Liver (tissue), 3 donors: ENCODE measurements around the gene CR1.

Experiments
- CTCF ChIP-seq: fragments of 150-350 bp; IDR thresholded peaks from 2 replicates; pipeline ENCODE4 v1.5.1; 2017; ENCODE audit warnings: improper control_type of control experiment, low read depth, low read length; ENCODE audit not compliant: missing input control
- GABPA ChIP-seq, 2 donors: IDR thresholded peaks in 1 of 2; conservative IDR thresholded peaks in 1 of 2; 2 replicates each; pipeline ENCODE4 v1.6.1; 2016; ENCODE audit warnings: antibody characterized with exemption in 2 of 2, mild to moderate bottlenecking in 1 of 2, moderate library complexity in 1 of 2
- donor health status: healthy.
- donor health status: healthy.

DNA sequence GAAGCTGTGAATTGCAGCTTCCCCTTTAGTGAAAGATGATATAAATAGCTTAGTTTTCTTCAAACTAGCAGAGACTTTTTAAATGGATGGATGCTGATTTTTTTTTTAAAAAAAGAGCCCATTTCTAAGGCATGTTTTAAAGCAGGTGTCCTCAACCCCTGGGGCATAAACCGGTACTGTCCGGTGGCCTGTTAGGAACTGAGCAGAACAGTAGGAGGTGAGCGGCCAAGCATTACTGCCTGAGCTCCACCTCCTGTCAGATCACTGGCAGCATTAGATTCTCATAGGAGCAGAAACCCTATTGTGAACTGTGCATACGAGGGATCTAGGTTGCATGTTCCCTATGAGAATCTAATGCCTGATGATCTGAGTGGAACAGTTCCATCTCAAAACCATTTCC is 180.2 kb downstream of the CR1 start:
- no peak for TF ChIP-seq CTCF
- no peak for TF ChIP-seq GABPA (IDR thresholded peaks at IDR 0.05 in 1 of 2, conservative IDR thresholded peaks at IDR 0.05 in 1 of 2)
